Lower lobe of right lung (tissue), 2 donors: ENCODE measurements around the gene ADAMTS2. TPM values are rescaled to one million over a fixed set of nuclear protein-coding genes. Genes with fewer than 3 reads are reported as not detected.
A peak's percentile ranks its signal among the peaks of the same experiment; 100 is the strongest.

Experiments used
- ATAC-seq, 2 donors: fragments of 200-7000 bp; cut with Tn5 transposase; one replicate each; pipeline ENCODE4 v1.9.1; 2020 to 2022; ENCODE audit warnings: mild to moderate bottlenecking in 2 of 2, moderate library complexity in 2 of 2
- DNase-seq: peaks from one replicate; pipeline ENCODE4 v3.0.0-alpha.2; 2020
- H3K27ac ChIP-seq: fragments of 200-600 bp; one replicate; pipeline ENCODE4 v1.8.0; 2022
- H3K27me3 ChIP-seq: fragments of 200-600 bp; one replicate; pipeline ENCODE4 v1.8.0; 2022; ENCODE audit warnings: low read depth
- H3K36me3 ChIP-seq: fragments of 200-600 bp; one replicate; pipeline ENCODE4 v1.8.0; 2022; ENCODE audit warnings: mild to moderate bottlenecking
- H3K4me1 ChIP-seq: fragments of 200-600 bp; one replicate; pipeline ENCODE4 v1.8.0; 2022
- H3K4me3 ChIP-seq: fragments of 200-600 bp; one replicate; pipeline ENCODE4 v1.8.0; 2022; ENCODE audit warnings: mild to moderate bottlenecking
- H3K9me3 ChIP-seq: fragments of 200-600 bp; one replicate; pipeline ENCODE4 v1.8.0; 2022
- intact Hi-C: fragments of 100-400 bp; cut with DNase I; formaldehyde crosslinking; loops from one replicate; pipeline ENCODE4 v1.11.0; 2022
- total RNA-seq: library from RNA; stranded (reverse); fragmentation: NEBNext Ultra II Directional; extraction: Animal tissue kit (Norgen Biotek cat#: 25700); gene quantifications from one replicate; pipeline ENCODE4 v1.2.1, GENCODE V29; 2021
- TF ChIP-seq, protein P1 (sequence below): fragments of 200-600 bp; IDR thresholded peaks from one replicate; pipeline ENCODE4 v1.8.0; 2022; ENCODE audit warnings: antibody characterized with exemption, mild to moderate bottlenecking
- donor health status: DM: no; HTN: yes; CAD: no; lungs with severe emphysema.

ADAMTS2 gene
- total RNA-seq, 1 donor from 2014 or later: 13.0 TPM

- Histone ChIP-seq H3K4me3 (no peak overlapping the region), H3K4me1 (no peaks in the 10 kb centered on the region), H3K27ac (no peak overlapping the region), H3K27me3 (no peaks in the 10 kb centered on the region), H3K36me3 (no peaks in the 10 kb centered on the region), H3K9me3 (no peaks in the 10 kb centered on the region)
- TF ChIP-seq, protein P1, sequence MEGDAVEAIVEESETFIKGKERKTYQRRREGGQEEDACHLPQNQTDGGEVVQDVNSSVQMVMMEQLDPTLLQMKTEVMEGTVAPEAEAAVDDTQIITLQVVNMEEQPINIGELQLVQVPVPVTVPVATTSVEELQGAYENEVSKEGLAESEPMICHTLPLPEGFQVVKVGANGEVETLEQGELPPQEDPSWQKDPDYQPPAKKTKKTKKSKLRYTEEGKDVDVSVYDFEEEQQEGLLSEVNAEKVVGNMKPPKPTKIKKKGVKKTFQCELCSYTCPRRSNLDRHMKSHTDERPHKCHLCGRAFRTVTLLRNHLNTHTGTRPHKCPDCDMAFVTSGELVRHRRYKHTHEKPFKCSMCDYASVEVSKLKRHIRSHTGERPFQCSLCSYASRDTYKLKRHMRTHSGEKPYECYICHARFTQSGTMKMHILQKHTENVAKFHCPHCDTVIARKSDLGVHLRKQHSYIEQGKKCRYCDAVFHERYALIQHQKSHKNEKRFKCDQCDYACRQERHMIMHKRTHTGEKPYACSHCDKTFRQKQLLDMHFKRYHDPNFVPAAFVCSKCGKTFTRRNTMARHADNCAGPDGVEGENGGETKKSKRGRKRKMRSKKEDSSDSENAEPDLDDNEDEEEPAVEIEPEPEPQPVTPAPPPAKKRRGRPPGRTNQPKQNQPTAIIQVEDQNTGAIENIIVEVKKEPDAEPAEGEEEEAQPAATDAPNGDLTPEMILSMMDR: no peak
- intact Hi-C loops: no loop called here
- no peak for ATAC-seq
- DNase-seq: peak; percentile 17
These were observed 205.0 kb downstream of the ADAMTS2 start for GRCh38 chr5:179140293-179140692.

DNA sequence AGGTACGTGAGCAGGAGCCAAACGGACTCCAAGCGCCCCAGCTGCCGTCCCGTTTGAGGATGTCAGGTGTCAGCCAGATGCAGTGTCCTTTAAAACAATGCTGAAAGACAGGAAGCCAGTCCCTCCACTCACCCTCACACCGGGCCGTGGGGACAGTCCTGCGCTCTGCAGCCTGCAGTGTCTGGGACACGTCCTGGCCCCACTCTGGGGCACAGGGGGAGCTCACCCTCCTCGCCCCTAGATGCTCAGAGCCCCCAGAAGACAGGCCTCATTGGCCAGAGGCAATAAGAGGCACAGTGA, 205.4 kb downstream of the ADAMTS2 start:
- TF ChIP-seq, protein P1: no peak
- H3K4me3 ChIP-seq: no peak overlapping the region
- DNase-seq (peak; percentile 32), ATAC-seq (peak in 1 of 2 donors; percentile 5)
- no peaks in the 10 kb centered on the region for H3K36me3 ChIP-seq
- intact Hi-C loops: no loop called here
- no peaks in the 10 kb centered on the region for H3K27me3 ChIP-seq
- H3K27ac ChIP-seq: no peak overlapping the region
- no peaks in the 10 kb centered on the region for H3K4me1 ChIP-seq
- H3K9me3 ChIP-seq: no peaks in the 10 kb centered on the region

- DNase-seq: peak; percentile 32
These were observed 205.9 kb downstream of the ADAMTS2 start for GRCh38 chr5:179139111-179139935.

DNA sequence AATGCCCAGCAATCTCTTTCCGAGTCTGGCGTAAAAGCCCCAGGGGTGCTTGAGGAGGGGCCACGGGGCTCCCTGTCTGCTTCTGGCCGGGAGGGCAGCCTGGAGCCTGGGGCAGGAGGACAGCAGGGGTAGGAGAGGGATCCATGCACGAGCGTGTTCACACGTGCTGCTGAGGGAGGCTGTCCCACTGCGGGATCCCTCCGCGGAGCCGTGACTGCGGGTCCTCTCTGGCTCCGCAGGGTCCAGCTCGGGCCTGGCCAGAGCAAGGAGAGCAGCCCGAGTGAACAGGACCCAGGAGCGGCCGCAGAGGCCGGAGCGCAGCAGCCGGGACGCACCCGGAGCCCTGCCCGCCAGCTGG, 206.7 kb downstream of the ADAMTS2 start:
- DNase-seq: peak; percentile 28
- Histone ChIP-seq H3K4me1 (no peaks in the 10 kb centered on the region), H3K4me3 (no peak overlapping the region), H3K36me3 (no peaks in the 10 kb centered on the region), H3K27ac (no peak overlapping the region), H3K27me3 (no peaks in the 10 kb centered on the region), H3K9me3 (no peaks in the 10 kb centered on the region)
- intact Hi-C loops: no loop called here
- TF ChIP-seq, protein P1: no peak
- no peak for ATAC-seq

More at GRCh38 chr5:179139111-179139935, 205.9 kb downstream of the ADAMTS2 start:
- Histone ChIP-seq H3K27ac (no peak overlapping the region), H3K36me3 (no peaks in the 10 kb centered on the region), H3K27me3 (no peaks in the 10 kb centered on the region), H3K4me1 (no peaks in the 10 kb centered on the region), H3K9me3 (no peaks in the 10 kb centered on the region), H3K4me3 (no peak overlapping the region)
- intact Hi-C loops: no loop called here
- TF ChIP-seq, protein P1: no peak
- peak in 1 of 2 donors; percentile 11 for ATAC-seq

DNA sequence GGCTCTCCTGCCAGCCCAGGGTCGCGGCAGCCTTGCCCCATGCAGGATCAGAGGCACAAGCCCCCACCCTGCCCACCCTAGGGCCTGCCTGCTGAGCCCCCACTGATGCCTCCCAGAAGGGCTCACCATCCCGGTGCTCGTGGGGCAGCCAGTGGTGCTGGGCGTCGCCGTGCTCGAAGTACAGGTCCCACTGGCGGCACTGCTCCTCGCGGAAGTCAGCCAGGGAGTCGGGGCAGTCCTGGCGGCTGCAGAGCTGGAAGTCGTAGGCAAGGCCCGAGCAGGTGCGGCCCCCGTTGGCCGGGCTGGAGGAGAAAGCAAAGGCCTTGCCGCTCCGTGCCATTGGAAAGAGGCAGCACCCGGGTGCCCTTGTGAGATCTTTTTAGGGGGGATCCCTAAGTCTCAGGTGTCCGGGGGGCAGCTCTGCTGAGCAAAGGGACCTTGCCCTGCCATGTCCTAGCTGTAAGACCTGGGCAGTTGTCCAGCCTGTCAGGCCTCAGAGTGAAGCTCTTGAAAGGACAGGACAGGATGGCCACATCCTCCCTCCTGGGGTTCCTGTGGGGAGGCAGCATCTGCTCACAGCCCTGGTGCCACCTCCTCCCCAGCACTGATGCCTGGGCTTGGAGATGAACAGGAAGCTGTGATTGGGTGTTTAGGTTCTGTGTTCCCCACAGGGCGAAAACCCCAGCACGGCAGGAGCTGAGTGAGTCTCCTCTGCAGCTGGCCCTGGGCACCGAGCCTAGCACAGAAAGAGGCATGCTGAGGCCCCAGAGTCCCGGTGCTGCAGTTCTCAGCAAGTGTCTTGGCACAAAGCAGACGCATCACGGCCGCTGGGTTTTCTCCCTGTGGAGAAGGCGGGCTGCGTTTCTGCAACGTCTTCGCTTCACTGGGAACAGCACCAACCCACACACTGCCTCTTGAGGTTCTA, 207.4 kb downstream of the ADAMTS2 start:
- DNase-seq: peak; percentile 42
- Histone ChIP-seq H3K27ac (no peak overlapping the region), H3K9me3 (no peaks in the 10 kb centered on the region), H3K36me3 (no peaks in the 10 kb centered on the region), H3K27me3 (no peaks in the 10 kb centered on the region), H3K4me1 (no peaks in the 10 kb centered on the region), H3K4me3 (no peak overlapping the region)
- TF ChIP-seq, protein P1: no peak
- no peak for ATAC-seq
- intact Hi-C loops: no loop called here
